GM10248 (cell line): Measurements from ENCODE around the gene ATOSA.

Source experiments
- CTCF ChIA-PET: fragments of 300-600 bp; sonication (Branson Sonifier 250); formaldehyde crosslinking; extraction: SDS; loops from one replicate; lab custom pipeline; 2021; ENCODE audit warnings: antibody characterized with exemption; lab: Yijun Ruan, JAX
- POLR2A ChIA-PET: fragments of 350-650 bp; sonication (Branson Sonifier 250); formaldehyde crosslinking; extraction: SDS; loops from one replicate; lab custom pipeline; 2020; ENCODE audit warnings: antibody characterized with exemption; lab: Yijun Ruan, JAX
- DNase-seq: peaks from one replicate; pipeline ENCODE4 v3.0.0; 2012; ENCODE audit errors: extremely low spot score
- CTCF ChIP-seq: IDR thresholded peaks from 2 replicates; pipeline ENCODE4 v1.5.1; 2012; ENCODE audit warnings: mild to moderate bottlenecking, low read depth; ENCODE audit errors: extremely low read depth, missing control alignments, control extremely low read depth

The ATOSA gene

DNA sequence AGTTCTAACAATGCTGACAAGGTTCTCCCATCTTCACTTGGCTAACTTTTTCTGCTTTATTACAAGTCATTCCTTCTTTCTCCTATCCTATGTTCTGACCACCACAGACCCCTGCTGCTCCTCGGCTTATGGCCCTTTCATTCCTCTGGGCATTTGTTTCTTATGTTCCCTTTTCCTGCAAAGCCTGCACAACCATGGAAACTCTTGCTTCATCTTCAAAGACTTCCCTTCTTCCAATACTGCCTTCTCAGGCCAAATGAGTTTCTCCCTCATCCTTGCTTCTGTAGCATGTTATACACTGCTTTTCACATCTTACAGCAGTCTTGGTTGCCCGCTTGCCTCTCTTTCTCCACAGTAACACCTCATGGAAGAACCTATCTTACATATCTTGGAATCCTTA, 17.9 kb upstream of the ATOSA start:
- ChIA-PET POLR2A (no interaction called here), CTCF (no interaction called here)
- TF ChIP-seq CTCF = no peak
- DNase-seq = no peak

DNA sequence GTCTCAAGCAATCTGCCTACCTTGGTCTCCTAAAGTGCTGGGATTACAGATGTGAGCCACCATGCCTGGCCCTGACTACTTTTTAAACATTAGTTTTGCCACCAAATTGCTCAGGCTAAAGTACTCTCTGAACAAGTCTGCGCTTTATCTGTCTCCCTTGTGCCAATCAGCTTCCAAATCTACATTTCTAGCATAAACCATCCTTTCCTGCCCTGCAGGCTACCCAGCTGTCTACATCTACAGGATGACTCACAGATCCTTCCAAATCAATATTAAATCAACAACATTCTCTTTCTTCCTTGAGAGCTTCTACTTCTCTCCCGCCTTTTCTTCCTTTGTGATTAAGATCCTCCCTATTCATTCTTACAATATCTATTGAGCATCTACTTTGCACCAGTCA, 16.0 kb upstream of the ATOSA start:
- ChIA-PET POLR2A (no interaction called here), CTCF (no interaction called here)
- no peak for DNase-seq
- no peak for TF ChIP-seq CTCF

GRCh38 chr15:52689562-52689961, 10.4 kb upstream of the ATOSA start:
- POLR2A ChIA-PET = no interaction called here
- DNase-seq = no peak
- no peak for TF ChIP-seq CTCF

GRCh38 chr15:52683580-52683979, 4.4 kb upstream of the ATOSA start:
- TF ChIP-seq CTCF = no peak
- DNase-seq = peak; percentile 50
- ChIA-PET POLR2A (no interaction called here), CTCF (interaction anchor here (1.1 to 1.6 kb wide), 2 partner anchors 8 to 351 kb away, joined by 3 read pairs; no protein-coding TSS in a partner anchor)

More at GRCh38 chr15:52689562-52689961, 10.4 kb upstream of the ATOSA start:
- CTCF ChIA-PET = interaction anchor here (1.8 kb wide), 1 partner anchor 10 kb away, joined by 6 read pairs; the partner anchor contains the start of gene ATOSA

DNA sequence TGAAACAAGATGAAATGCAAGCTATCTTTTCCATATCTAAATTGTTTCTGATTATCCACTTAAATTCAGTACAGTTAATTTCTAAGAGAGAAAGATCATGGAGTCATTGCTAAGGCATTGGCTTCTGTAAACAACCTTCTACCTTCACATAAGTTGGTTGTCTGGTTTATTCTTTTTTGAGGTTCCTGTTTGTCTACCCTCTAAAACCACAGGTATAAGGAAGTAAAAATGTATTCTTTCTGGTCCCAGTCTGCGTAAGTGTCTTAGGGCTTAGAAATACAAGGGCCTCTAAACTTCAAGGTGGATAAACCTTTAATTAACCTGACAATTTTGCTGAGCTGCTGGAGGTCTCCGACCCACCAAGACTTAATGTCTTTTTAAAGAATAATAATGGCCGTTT, 3.6 kb upstream of the ATOSA start:
- POLR2A ChIA-PET = no interaction called here
- peak; percentile 33 for DNase-seq
- CTCF ChIA-PET = interaction anchor here (1.0 to 1.6 kb wide), 3 partner anchors 9 to 351 kb away, joined by 3 read pairs; no protein-coding TSS in a partner anchor
- no peak for TF ChIP-seq CTCF

GRCh38 chr15:52682200-52682599, 3.0 kb upstream of the ATOSA start:
- ChIA-PET CTCF (interaction anchor here (0.8 to 1.6 kb wide), 5 partner anchors 10 to 350 kb away, joined by 3 read pairs; no protein-coding TSS in a partner anchor), POLR2A (no interaction called here)
- no peak for TF ChIP-seq CTCF
- no peak for DNase-seq
